RWPE1 (cell line): Measurements from ENCODE around the gene UBQLN2.
"Not testable (repeated sequence)": the region's sequence is repeated elsewhere in the genome, so short reads cannot be mapped to it uniquely, and the experiment has no call there.

Experiments used
- CTCF ChIA-PET: fragments of 350-600 bp; sonication (Branson Sonifier 250); formaldehyde crosslinking; extraction: SDS; loops from one replicate; lab custom pipeline; 2021; lab: Yijun Ruan, JAX
- POLR2A ChIA-PET: fragments of 400-600 bp; formaldehyde crosslinking; extraction: SDS; loops from one replicate; lab custom pipeline; 2020; ENCODE audit warnings: antibody characterized with exemption; ENCODE audit not compliant: low non-redundant PET; lab: Yijun Ruan, JAX
- DNase-seq: peaks from one replicate; pipeline ENCODE4 v3.0.0; 2012; ENCODE audit warnings: low spot score
- H3K27ac ChIP-seq: fragments of 450-650 bp; 2 replicates; pipeline ENCODE4 v1.5.1; 2017
- CTCF ChIP-seq: fragments of 450-650 bp; conservative IDR thresholded peaks from 2 replicates; pipeline ENCODE4 v1.5.1; 2017; ENCODE audit warnings: low read depth, mild to moderate bottlenecking

UBQLN2 gene

DNA sequence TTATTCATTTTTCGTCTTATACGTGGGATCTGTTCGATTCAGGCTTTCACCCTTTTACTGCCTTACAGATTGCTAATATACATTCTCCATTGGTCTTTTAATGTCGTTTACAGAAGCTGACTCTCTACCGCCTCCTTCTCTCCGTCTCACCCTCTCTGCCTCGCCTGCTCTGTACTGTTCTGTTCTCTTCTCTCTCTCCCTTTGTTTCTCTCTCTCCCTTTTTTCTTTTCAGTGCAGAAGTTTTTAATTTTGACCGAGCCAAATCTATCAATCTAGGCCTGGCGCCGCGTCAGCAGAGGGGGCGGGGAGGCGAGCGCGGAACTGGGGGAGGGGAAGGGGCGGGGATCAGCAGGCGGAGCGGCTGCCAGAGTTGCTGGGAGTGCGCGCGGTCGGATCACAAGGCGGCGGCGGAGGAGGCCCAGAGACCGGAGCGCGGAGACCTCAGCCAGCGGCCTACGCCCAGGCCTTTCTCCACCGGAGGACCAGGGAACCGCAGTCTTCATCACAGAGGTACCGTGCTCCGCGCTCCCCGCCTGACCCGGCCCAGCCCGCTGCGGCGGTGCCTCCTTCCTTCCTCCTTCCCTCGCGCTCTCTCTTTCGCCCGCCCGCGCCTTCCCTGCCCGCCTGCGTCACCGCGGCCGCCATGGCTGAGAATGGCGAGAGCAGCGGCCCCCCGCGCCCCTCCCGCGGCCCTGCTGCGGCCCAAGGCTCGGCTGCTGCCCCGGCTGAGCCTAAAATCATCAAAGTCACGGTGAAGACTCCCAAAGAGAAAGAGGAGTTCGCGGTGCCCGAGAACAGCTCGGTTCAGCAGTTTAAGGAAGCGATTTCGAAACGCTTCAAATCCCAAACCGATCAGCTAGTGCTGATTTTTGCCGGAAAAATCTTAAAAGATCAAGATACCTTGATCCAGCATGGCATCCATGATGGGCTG is at the start of gene UBQLN2:
Gene UBQLN2, plus strand, starts transcription at position 397 of the 931 bp plus-strand sequence. Its CDS starts 247 bp downstream, at position 644.
- CTCF ChIA-PET = interaction anchor here (0.7 kb wide), 1 partner anchor 1755 kb away, joined by 5 read pairs; no protein-coding TSS in a partner anchor
- H3K27ac ChIP-seq = peak within 1 kb of the TSS; percentile 92
- DNase-seq = peak; percentile 34
- TF ChIP-seq CTCF = 0 out of 2 replicates have a peak, but pooled peaks have one; percentile 12
- POLR2A ChIA-PET = no interaction called here

DNA sequence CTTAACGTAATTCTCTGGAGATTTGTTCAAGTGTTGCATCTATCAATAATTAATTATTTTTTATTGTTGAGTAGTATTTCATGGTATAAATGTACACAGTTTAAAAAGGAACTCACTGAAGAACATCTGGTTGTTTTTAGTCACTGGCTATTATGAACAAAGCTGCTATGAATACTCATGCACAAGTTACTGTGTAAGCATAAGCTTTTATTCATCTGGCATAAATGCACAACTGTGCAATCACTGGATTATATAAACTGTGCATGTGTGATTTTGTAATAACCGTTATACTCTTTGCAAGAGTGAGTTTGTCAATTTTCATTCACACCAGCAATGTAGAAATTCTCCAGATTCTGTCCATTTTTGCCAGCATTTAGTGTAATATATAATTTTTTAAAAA is 43.8 kb upstream of the UBQLN2 start:
- ChIA-PET POLR2A (no interaction called here), CTCF (no interaction called here)
- DNase-seq = no peak

GRCh38 chrX:56529482-56530007 is 33.9 kb upstream of the UBQLN2 start:
- DNase-seq, POLR2A ChIA-PET, H3K27ac ChIP-seq, CTCF ChIA-PET: not testable (repeated sequence)

More for the DNA sequence above, 43.8 kb upstream of the UBQLN2 start:
- no peak for TF ChIP-seq CTCF
- H3K27ac ChIP-seq = no peak overlapping the region

GRCh38 chrX:56530011-56530410 is 33.4 kb upstream of the UBQLN2 start:
- TF ChIP-seq CTCF = no peak
- no peak overlapping the region for H3K27ac ChIP-seq
- POLR2A ChIA-PET = no interaction called here
- CTCF ChIA-PET = no interaction called here
- DNase-seq = no peak

DNA sequence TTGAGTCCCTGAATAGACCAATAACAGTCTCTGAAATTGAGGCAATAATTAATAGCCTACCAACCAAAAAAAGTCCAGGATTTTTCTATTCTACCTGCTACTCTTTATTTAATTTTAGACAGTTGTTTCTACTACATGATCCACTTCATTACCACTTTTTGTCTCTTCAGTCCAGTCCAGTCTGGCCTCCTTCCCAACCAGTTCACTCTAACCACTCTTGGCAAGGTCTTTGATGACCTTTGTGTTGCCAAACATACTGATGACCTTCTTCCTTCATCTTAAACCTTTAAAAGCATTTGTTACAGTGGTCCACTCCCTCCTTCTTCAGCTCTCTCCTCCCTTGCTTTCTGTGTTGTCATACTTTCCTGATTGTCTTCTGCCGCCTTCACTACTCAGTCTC is 12.8 kb upstream of the UBQLN2 start:
- POLR2A ChIA-PET = no interaction called here
- H3K27ac ChIP-seq = no peak overlapping the region
- CTCF ChIA-PET = no interaction called here
- no peak for DNase-seq
- TF ChIP-seq CTCF = no peak

GRCh38 chrX:56554870-56555269 is 8.6 kb upstream of the UBQLN2 start:
- ChIA-PET CTCF (no interaction called here), POLR2A (no interaction called here)
- no peak for TF ChIP-seq CTCF
- DNase-seq = no peak
- H3K27ac ChIP-seq = no peak overlapping the region
